ENCODE results near the gene UBAP2L.

UBAP2L gene

GRCh38 chr1:154316704-154317103, 95.9 kb downstream of the UBAP2L start:
- no peaks in the 10 kb centered on the region for H3K36me3 ChIP-seq (ENCODE audit: insufficient read depth, low read length)
- DNase-seq (ENCODE audit: low read depth, low spot score): no peak

GRCh38 chr1:154318386-154318785, 97.6 kb downstream of the UBAP2L start:
- Histone ChIP-seq H3K36me3 (ENCODE audit: insufficient read depth, low read length) (no peaks in the 10 kb centered on the region), H3K9me3 (ENCODE audit: low read depth, low read length) (no peaks in the 10 kb centered on the region; the same call in 1 of the 2 replicates), H3K27ac (no peak overlapping the region), H3K4me3 (no peak overlapping the region), H3K9ac (ENCODE audit: insufficient read length) (no peak overlapping the region)
- DNase-seq (ENCODE audit: low read depth, low spot score): no peak
- TF ChIP-seq FOXP2 (optimal IDR thresholded peaks at IDR 0.05; ENCODE audit: control extremely low read depth, extremely low read length, insufficient read depth) (no peak), POLR2AphosphoS5 (IDR thresholded peaks at IDR 0.05; ENCODE audit: borderline replicate concordance, low read depth, low read length) (no peak), EZH2 (IDR thresholded peaks at IDR 0.05) (no peak)

More at GRCh38 chr1:154316704-154317103, 95.9 kb downstream of the UBAP2L start:
- H3K9ac ChIP-seq (ENCODE audit: insufficient read length): no peak overlapping the region
- H3K4me3 ChIP-seq: no peak overlapping the region
- TF ChIP-seq POLR2AphosphoS5 (IDR thresholded peaks at IDR 0.05; ENCODE audit: borderline replicate concordance, low read depth, low read length) (no peak), EZH2 (IDR thresholded peaks at IDR 0.05) (no peak), FOXP2 (optimal IDR thresholded peaks at IDR 0.05; ENCODE audit: control extremely low read depth, extremely low read length, insufficient read depth) (no peak)
- H3K9me3 ChIP-seq (ENCODE audit: low read depth, low read length): no peaks in the 10 kb centered on the region; the same call in 1 of the 2 replicates
- H3K27ac ChIP-seq: no peak overlapping the region
